Keratinocyte (primary cell): ENCODE results near the gene DGLUCY. TPM values are rescaled to one million over a fixed set of nuclear protein-coding genes. Genes with fewer than 3 reads are reported as not detected.

Experiments used
- DNase-seq: peaks from one replicate; pipeline ENCODE4 v3.0.0-alpha.2; 2011; ENCODE audit warnings: low read depth, missing footprints, low spot score
- FAIRE-seq: peaks from 2 replicates; lab custom pipeline; 2011; peaks lifted over from hg19 to GRCh38; lab: Jason Lieb, UNC
- H2AFZ ChIP-seq: 2 replicates; pipeline ENCODE4 v1.6.0; 2012; ENCODE audit warnings: low read length, control low read depth, inconsistent platforms; ENCODE audit not compliant: control insufficient read depth
- H3K27ac ChIP-seq: 2 replicates; pipeline ENCODE4 v1.5.1; 2011; ENCODE audit warnings: low read length; ENCODE audit not compliant: control insufficient read depth, insufficient read depth
- H3K27me3 ChIP-seq: 3 replicates; pipeline ENCODE4 v1.6.0; 2011; ENCODE audit warnings: low read length; ENCODE audit not compliant: control insufficient read depth, insufficient read depth; ENCODE audit errors: extremely low read depth
- H3K36me3 ChIP-seq, 2 experiments: 2 replicates in 1 of 2; 3 replicates in 1 of 2; pipeline ENCODE4 v1.5.1; 2011; ENCODE audit warnings: low read length in 2 of 2, mild to moderate bottlenecking in 1 of 2; ENCODE audit not compliant: control insufficient read depth in 2 of 2, insufficient read depth in 2 of 2; ENCODE audit errors: extremely low read depth in 1 of 2
- H3K4me1 ChIP-seq: 3 replicates; pipeline ENCODE4 v1.5.1; 2011; ENCODE audit warnings: low read length; ENCODE audit not compliant: control insufficient read depth, insufficient read depth; ENCODE audit errors: extremely low read depth
- H3K4me2 ChIP-seq: 3 replicates; pipeline ENCODE4 v1.6.0; 2011; ENCODE audit warnings: low read depth, low read length; ENCODE audit not compliant: control insufficient read depth, insufficient read depth; ENCODE audit errors: extremely low read depth
- H3K4me3 ChIP-seq, 3 experiments: fragments of 200-600 bp in 1 of 3; sonication (generic) in 1 of 3; 2 replicates in 2 of 3; 3 replicates in 1 of 3; pipeline ENCODE4 v1.5.1; 2011 to 2016; ENCODE audit warnings: low read length in 3 of 3, mild to moderate bottlenecking in 3 of 3, control low read depth in 2 of 3, inconsistent platforms in 1 of 3, low read depth in 1 of 3, mixed read lengths in 1 of 3, mixed run types in 1 of 3, moderate library complexity in 1 of 3; ENCODE audit not compliant: control insufficient read depth in 2 of 3, insufficient read depth in 2 of 3; ENCODE audit errors: extremely low read depth in 1 of 3
- H3K79me2 ChIP-seq: 2 replicates; pipeline ENCODE4 v1.6.0; 2012; ENCODE audit warnings: low read length; ENCODE audit not compliant: control insufficient read depth, insufficient read depth
- H3K9ac ChIP-seq: 3 replicates; pipeline ENCODE4 v1.6.0; 2011; ENCODE audit warnings: low read length; ENCODE audit not compliant: control insufficient read depth, insufficient read depth; ENCODE audit errors: extremely low read depth
- H3K9me1 ChIP-seq: 3 replicates; pipeline ENCODE4 v1.6.0; 2011; ENCODE audit warnings: low read length; ENCODE audit not compliant: control insufficient read depth, insufficient read depth; ENCODE audit errors: extremely low read depth
- H3K9me3 ChIP-seq: 2 replicates; pipeline ENCODE4 v1.5.1; 2012; ENCODE audit warnings: low read depth, low read length; ENCODE audit not compliant: control insufficient read depth
- H4K20me1 ChIP-seq: 3 replicates; pipeline ENCODE4 v1.6.0; 2011; ENCODE audit warnings: low read length; ENCODE audit not compliant: control insufficient read depth, insufficient read depth; ENCODE audit errors: extremely low read depth
- EZH2 ChIP-seq: IDR thresholded peaks from one replicate; pipeline ENCODE4 v1.6.1; 2012; ENCODE audit warnings: inconsistent platforms, mild to moderate bottlenecking, low read length, moderate library complexity
- dilution Hi-C: fragments of 300-500 bp; cut with MboI; formaldehyde crosslinking; loops from one replicate; pipeline ENCODE4 v1.7.0; 2020; ENCODE audit warnings: low sequenced_read_pairs; ENCODE audit not compliant: extremely low pct_ligation_motif_present
- polyA plus RNA-seq, 5 experiments: library from polyadenylated mRNA; depleted of rRNA in 3 of 5; stranded (reverse) in 3 of 5; stranded (forward) in 1 of 5; unstranded in 1 of 5; fragments of >200 nt; gene quantifications; 1 replicate in 1 of 5; 2 replicates in 3 of 5; 3 replicates in 1 of 5; pipeline versions ENCODE4 v1.2.1 to v1.2.3, GENCODE V29; 2011 to 2012; ENCODE audit warnings: missing spikeins in 2 of 5, low read depth in 1 of 5, low replicate concordance in 1 of 5
- TF ChIP-seq, protein P1 (sequence below), 3 experiments: IDR thresholded peaks in 1 of 3; conservative IDR thresholded peaks in 1 of 3; optimal IDR thresholded peaks in 1 of 3; 2 replicates in 2 of 3; 3 replicates in 1 of 3; pipeline versions ENCODE3 to v1.5.1; 2011; ENCODE audit warnings: low read length in 3 of 3, mild to moderate bottlenecking in 3 of 3, moderate library complexity in 2 of 3, control low read depth in 1 of 3, inconsistent platforms in 1 of 3; ENCODE audit not compliant: insufficient read depth in 2 of 3; ENCODE audit errors: extremely low read depth in 1 of 3

DGLUCY gene
- polyA plus RNA-seq, 1 donor (not counting 4 experiments of a cell fraction or from before 2014, with no cell fraction given): 19.4 TPM

- no peaks in the 10 kb centered on the region for H3K9me1 ChIP-seq
- H3K27me3 ChIP-seq: no peaks in the 10 kb centered on the region
- peaks cover 15% of the 10 kb centered on the region for H3K4me1 ChIP-seq
- no peaks in the 10 kb centered on the region for H3K36me3 ChIP-seq
- no peak overlapping the region for H3K9ac ChIP-seq
- dilution Hi-C loops: no loop called here
- H4K20me1 ChIP-seq: no peaks in the 10 kb centered on the region
- H3K27ac ChIP-seq: no peak overlapping the region
- no peak overlapping the region for H2AFZ ChIP-seq
- no peaks in the 10 kb centered on the region for H3K9me3 ChIP-seq
- no peak overlapping the region for H3K4me2 ChIP-seq
- H3K4me3 ChIP-seq: no peak overlapping the region
- no peaks in the 10 kb centered on the region for H3K79me2 ChIP-seq
- TF ChIP-seq, protein P1, sequence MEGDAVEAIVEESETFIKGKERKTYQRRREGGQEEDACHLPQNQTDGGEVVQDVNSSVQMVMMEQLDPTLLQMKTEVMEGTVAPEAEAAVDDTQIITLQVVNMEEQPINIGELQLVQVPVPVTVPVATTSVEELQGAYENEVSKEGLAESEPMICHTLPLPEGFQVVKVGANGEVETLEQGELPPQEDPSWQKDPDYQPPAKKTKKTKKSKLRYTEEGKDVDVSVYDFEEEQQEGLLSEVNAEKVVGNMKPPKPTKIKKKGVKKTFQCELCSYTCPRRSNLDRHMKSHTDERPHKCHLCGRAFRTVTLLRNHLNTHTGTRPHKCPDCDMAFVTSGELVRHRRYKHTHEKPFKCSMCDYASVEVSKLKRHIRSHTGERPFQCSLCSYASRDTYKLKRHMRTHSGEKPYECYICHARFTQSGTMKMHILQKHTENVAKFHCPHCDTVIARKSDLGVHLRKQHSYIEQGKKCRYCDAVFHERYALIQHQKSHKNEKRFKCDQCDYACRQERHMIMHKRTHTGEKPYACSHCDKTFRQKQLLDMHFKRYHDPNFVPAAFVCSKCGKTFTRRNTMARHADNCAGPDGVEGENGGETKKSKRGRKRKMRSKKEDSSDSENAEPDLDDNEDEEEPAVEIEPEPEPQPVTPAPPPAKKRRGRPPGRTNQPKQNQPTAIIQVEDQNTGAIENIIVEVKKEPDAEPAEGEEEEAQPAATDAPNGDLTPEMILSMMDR (optimal IDR thresholded peaks at IDR 0.05 in 1 of 3, IDR thresholded peaks at IDR 0.05 in 1 of 3, conservative IDR thresholded peaks at IDR 0.05 in 1 of 3; ENCODE audit: extremely low read depth in 1 of 3, insufficient read depth in 2 of 3, low read length in 3 of 3): no peak
- no peak for TF ChIP-seq EZH2
- no peak for FAIRE-seq
- no peak for DNase-seq
Measured at GRCh38 chr14:91233936-91234790, 120.3 kb downstream of the DGLUCY start.

DNA sequence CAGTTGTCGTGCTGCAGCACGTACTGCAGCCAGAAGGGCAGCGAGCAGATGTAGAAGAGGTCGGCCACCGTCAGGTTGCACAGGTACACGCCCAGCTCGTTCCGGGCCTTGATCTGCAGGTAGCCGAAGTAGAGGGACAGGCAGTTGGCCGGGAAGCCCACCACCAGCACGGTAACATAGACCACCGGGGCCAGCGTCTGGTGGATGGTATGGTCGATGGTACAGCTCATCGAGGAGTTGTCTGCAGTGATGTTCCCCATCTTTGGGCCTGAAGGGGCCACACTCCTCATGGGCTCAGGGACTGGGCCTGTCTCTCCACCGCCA lies 120.9 kb downstream of the DGLUCY start:
- DNase-seq (no peak), FAIRE-seq (no peak)
- TF ChIP-seq, protein P1 (optimal IDR thresholded peaks at IDR 0.05 in 1 of 3, IDR thresholded peaks at IDR 0.05 in 1 of 3, conservative IDR thresholded peaks at IDR 0.05 in 1 of 3; ENCODE audit: extremely low read depth in 1 of 3, insufficient read depth in 2 of 3, low read length in 3 of 3): no peak
- no peaks in the 10 kb centered on the region for H3K36me3 ChIP-seq
- no peak overlapping the region for H3K27ac ChIP-seq
- no peak overlapping the region for H3K9ac ChIP-seq
- H3K27me3 ChIP-seq: no peaks in the 10 kb centered on the region
- dilution Hi-C loops: no loop called here
- H2AFZ ChIP-seq: no peak overlapping the region
- no peak overlapping the region for H3K4me2 ChIP-seq
- no peak overlapping the region for H3K4me3 ChIP-seq
- H3K4me1 ChIP-seq: peaks cover 9% of the 10 kb centered on the region
- H3K9me3 ChIP-seq: no peaks in the 10 kb centered on the region
- H3K79me2 ChIP-seq: no peaks in the 10 kb centered on the region
- no peaks in the 10 kb centered on the region for H4K20me1 ChIP-seq
- no peaks in the 10 kb centered on the region for H3K9me1 ChIP-seq
